Erythroblast (primary cell): ENCODE measurements around the gene SLC39A11.

Experiments used
- GATA1 ChIP-seq: IDR thresholded peaks from 2 replicates; pipeline ENCODE4 v1.6.1; 2011; ENCODE audit warnings: low read depth, mild to moderate bottlenecking, control low read depth, low read length, moderate library complexity
- POLR2A ChIP-seq: IDR thresholded peaks from 2 replicates; pipeline ENCODE4 v1.6.1; 2011; ENCODE audit warnings: mild to moderate bottlenecking, low read length

GRCh38 chr17:72810991-72811508 is 281.4 kb downstream of the SLC39A11 start:
- TF ChIP-seq POLR2A (no peak), GATA1 (no peak)
